NB4 (cell line): Measurements from ENCODE around the gene GCK.

Experiments used
- DNase-seq: peaks from one replicate; pipeline ENCODE4 v3.0.0; 2010; ENCODE audit warnings: low read depth
- H3K4me3 ChIP-seq: one replicate; pipeline ENCODE4 v1.5.1; 2011; ENCODE audit warnings: mild to moderate bottlenecking, low read depth, low read length, moderate library complexity
- MYC ChIP-seq: IDR thresholded peaks from 2 replicates; pipeline ENCODE4 v1.6.1; 2011; ENCODE audit warnings: low read depth, low read length
- POLR2A ChIP-seq: IDR thresholded peaks from 2 replicates; pipeline ENCODE4 v1.6.1; 2011; ENCODE audit warnings: mild to moderate bottlenecking; ENCODE audit not compliant: insufficient read length; ENCODE audit errors: extremely low read depth
- TF ChIP-seq, protein P1 (sequence below): IDR thresholded peaks from one replicate; pipeline ENCODE4 v1.5.1; 2012; ENCODE audit warnings: low read depth, low read length
- TF ChIP-seq, protein P2 (sequence below): IDR thresholded peaks from 2 replicates; pipeline ENCODE4 v1.6.1; 2011; ENCODE audit warnings: low read depth, low read length

GCK gene

DNA sequence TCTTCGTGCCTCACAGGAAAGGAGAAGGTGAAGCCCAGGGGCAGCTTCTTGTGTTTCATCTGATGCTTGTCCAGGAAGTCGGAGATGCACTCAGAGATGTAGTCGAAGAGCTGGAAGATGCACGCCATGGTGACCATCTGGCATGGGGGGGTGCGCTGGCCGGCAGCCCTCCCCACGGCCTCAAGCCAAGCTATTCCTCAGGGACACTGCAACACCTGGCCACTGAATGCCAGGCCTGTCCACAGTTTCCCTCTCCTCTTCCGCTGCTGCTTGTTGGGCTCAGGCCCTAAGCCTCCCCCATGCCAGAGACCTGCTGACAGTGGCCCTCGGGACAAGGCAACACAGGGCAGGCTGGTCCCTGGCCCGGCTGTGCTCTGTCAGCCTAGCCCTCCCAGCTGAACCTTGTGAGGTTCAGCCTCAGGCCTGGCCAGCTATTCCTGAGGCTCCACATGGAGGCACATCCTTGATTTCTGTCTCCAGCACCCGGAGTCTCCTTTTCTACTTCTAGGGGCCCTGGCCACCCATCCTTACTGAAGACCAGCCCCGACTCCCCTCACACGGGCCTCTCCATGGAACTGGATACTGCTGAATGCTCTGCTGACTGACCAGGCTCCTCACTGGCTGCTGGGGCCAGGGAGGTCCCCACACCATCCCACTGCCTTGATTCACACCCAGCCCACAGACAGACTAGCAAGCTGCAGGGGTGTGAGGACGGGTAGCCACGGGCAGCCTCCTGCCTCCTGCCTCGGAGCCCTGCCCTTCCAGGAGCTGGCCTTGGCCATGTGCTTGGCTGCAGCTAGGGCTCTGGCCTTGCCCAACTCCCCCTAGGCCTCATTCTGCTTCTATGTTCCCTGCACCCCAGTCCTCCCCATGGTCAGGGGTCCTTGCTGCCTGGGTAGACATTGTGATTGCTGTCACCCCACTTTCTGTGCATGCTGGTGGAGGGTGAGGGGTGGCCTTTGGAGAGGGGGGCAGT, 38.0 kb downstream of the GCK start:
- no peak overlapping the region for H3K4me3 ChIP-seq
- no peak for DNase-seq
- TF ChIP-seq MYC (no peak), POLR2A (no peak)
- TF ChIP-seq, protein P1, sequence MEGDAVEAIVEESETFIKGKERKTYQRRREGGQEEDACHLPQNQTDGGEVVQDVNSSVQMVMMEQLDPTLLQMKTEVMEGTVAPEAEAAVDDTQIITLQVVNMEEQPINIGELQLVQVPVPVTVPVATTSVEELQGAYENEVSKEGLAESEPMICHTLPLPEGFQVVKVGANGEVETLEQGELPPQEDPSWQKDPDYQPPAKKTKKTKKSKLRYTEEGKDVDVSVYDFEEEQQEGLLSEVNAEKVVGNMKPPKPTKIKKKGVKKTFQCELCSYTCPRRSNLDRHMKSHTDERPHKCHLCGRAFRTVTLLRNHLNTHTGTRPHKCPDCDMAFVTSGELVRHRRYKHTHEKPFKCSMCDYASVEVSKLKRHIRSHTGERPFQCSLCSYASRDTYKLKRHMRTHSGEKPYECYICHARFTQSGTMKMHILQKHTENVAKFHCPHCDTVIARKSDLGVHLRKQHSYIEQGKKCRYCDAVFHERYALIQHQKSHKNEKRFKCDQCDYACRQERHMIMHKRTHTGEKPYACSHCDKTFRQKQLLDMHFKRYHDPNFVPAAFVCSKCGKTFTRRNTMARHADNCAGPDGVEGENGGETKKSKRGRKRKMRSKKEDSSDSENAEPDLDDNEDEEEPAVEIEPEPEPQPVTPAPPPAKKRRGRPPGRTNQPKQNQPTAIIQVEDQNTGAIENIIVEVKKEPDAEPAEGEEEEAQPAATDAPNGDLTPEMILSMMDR, result no peak
- TF ChIP-seq, protein P2, sequence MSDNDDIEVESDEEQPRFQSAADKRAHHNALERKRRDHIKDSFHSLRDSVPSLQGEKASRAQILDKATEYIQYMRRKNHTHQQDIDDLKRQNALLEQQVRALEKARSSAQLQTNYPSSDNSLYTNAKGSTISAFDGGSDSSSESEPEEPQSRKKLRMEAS, result no peak

DNA sequence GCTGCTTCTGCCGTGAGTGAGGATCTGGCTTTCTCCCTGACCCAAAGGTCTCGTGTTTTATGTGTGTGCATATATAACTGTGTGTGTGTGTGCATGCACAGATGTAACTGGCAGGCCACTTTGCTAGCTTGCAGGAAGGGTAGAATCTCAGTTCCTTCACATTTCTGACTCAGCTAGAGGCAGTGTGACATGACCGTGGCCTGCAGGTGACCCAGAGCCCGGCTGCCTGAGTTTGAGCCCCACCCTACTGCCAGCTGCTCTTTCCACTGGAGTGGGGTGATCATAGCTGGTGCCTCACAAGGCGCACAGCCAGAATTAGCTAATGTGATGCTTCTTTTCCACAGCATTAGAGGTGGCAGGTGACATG, 38.8 kb downstream of the GCK start:
- no peak for DNase-seq
- TF ChIP-seq MYC, result no peak
- TF ChIP-seq, protein P2, result no peak
- no peak for TF ChIP-seq POLR2A
- TF ChIP-seq, protein P1, result no peak
- H3K4me3 ChIP-seq, result no peak overlapping the region

DNA sequence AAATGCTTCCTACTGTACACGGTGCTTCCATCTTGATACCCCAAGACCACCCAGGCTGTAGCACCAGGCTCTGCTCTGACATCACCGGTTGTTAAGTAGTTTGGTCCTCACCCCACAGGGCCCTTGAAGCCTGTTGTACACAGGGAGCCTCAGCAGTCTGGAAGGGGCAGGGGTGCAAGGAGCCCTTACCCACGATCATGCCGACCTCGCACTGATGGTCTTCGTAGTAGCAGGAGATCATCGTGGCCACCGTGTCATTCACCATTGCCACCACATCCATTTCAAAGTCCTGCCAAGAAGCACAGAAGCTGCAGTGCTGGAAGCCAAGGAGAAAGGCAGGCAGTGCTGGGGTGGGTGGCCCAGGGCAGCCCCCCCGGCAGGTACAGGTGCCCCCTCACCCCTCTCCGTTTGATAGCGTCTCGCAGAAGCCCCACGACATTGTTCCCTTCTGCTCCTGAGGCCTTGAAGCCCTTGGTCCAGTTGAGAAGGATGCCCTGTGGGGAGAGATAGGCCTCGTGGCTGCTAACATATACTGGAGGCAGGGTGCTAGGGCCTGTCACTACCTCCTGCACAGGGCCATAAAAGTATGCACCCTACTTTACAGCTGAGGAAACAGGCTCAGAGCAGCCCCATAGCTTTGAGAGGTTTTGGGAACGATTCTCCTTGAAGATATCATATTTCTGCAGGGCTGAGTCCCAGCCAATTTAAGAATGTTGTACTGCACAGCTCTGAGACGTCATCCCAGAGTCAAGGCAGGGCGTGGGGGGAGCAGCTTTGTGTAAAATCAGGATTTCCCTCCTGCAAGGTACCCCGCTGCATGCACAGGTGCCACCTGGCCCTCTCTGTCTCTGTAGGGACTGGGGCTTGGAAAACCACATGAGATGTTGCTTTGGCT, 39.4 kb downstream of the GCK start:
- TF ChIP-seq, protein P1, result no peak
- no peak for TF ChIP-seq POLR2A
- TF ChIP-seq, protein P2, result no peak
- no peak for TF ChIP-seq MYC
- DNase-seq, result no peak
- no peak overlapping the region for H3K4me3 ChIP-seq

DNA sequence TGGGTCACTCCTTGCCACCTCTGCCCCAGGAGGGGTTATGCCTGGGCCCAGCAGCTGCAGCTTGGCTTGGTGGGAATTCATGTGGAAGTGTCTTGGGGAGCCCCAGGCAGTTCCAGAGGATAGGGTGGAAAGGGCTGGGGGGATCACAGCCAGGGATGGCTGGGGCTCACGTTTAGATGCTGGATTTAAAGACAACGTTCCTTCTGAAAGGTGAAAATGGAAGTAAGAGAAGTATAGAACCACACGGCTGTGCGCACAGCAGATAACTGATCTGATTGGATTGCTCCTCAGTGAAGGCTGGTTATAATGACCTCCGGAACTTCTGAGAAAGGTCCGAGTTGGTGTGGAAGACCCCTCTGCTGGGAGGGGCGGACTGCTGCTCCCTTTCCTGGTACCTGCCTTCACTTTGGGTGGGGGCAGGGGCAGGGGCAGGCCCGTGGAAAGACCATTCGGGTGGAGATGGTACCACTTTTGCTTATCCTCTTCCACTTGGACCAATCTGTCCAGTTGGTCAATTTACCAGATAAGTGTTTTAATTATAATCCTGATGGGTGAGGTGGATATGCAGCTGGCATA, 40.2 kb downstream of the GCK start:
- TF ChIP-seq, protein P1, result no peak
- TF ChIP-seq, protein P2, result no peak
- DNase-seq, result no peak
- no peak overlapping the region for H3K4me3 ChIP-seq

DNA sequence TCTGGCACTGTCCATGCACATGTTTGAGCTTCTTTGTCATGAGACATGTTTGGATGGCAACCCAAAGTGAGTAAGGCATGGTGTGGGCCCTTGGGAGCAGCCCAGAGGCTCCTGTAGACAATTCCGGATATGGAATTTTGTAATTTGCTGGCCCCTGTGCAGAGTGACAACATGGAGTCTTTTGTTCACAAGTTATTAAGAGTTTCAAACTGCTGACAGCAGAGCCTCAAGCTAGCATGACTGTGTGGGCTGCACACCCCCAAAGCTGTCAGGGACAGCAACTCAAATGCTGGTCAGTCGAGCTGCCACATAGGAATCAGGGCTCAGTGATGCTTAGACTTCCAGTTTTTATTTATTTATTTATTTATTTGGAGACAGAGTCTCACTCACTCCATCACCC, 41.1 kb downstream of the GCK start:
- no peak for TF ChIP-seq POLR2A
- TF ChIP-seq, protein P2, result no peak
- TF ChIP-seq, protein P1, result no peak
- no peak for TF ChIP-seq MYC
- no peak for DNase-seq
- no peak overlapping the region for H3K4me3 ChIP-seq
